ENCODE data around the gene ARTN. TPM values are rescaled to one million over a fixed set of nuclear protein-coding genes. Genes with fewer than 3 reads are reported as not detected.
A peak's percentile ranks its signal among the peaks of the same experiment; 100 is the strongest.

Gene ARTN
- polyA plus RNA-seq, 3 donors from 2014 or later = not detected

DNA sequence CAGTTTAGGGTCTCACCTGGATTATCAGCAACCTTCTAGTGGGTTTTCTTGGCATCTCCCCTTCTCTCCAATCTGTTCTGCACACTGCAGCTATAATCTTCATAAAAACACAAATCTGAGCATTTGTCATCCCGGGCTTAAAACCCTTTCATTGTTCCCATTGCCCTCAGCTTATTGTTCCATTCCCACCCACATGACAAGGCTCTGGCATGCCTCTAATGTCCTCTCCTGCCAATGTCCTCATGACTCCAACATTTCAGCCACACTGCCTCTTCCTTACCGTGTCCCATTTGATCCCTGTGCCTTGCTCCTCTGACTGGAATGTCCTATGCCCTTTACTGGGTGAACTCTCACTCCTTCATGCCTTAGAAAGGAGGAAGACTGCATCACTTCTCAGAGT is 28.7 kb downstream of the ARTN start:
- peaks cover 19 to 28% (median 24%) of the 10 kb centered on the region in 3 donors for H3K36me3 Mint-ChIP-seq
- H3K27me3 Mint-ChIP-seq (ENCODE audit: low read depth in 3 of 3) = no peaks in the 10 kb centered on the region
- no peak for DNase-seq
- H3K4me3 Mint-ChIP-seq = no peak overlapping the region
- H3K4me1 Mint-ChIP-seq = no peaks in the 10 kb centered on the region
- no peak overlapping the region for H3K27ac Mint-ChIP-seq
- no peaks in the 10 kb centered on the region for H3K9me3 Mint-ChIP-seq

DNA sequence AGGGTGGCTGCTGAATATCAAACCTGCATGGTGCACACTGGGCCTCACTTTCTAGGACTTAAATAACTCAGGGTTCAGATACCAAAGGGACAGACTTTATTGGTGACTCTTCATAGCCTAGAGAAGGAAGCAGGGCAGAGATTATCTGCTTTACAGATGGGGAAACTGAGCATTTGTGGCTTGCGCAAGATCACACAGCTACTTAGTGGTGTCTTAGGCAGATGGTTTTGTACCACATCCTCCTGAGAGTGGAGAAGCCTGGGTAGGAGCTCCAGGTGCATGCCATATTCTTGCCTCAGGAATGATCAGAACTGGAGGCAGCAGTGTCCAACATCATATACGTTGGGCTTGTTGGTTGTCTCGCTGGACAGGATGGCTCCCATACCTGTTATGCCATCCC is 29.4 kb downstream of the ARTN start:
- Mint-ChIP-seq H3K9me3 (no peaks in the 10 kb centered on the region), H3K4me1 (no peaks in the 10 kb centered on the region), H3K27me3 (ENCODE audit: low read depth in 3 of 3) (peaks cover 0 to under 1% (median 0%) of the 10 kb centered on the region in 3 donors), H3K36me3 (peaks cover 17 to 24% (median 21%) of the 10 kb centered on the region in 3 donors), H3K27ac (no peak overlapping the region), H3K4me3 (no peak overlapping the region)
- DNase-seq = no peak

DNA sequence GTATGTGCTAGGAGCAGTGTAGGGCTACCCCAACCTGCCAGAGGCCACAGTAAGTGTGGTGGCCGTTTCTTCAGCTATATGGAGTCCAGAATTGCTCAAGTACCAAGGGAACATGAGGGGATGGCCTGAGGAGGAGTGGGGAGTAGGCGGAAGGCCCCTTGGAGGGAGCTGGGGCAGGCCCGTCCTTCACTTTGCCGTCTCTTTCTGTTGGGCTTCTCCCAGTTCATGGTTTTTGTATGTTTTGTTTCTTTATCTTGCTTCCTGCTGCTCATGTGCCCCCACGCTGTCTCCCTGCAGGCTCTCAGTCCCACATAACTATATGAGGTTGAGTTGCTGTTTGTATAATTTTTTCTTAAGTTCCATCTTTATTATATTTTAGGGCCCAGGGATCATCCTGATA is 30.3 kb downstream of the ARTN start:
- DNase-seq = no peak
- Mint-ChIP-seq H3K4me1 (no peaks in the 10 kb centered on the region), H3K27me3 (ENCODE audit: low read depth in 3 of 3) (peaks cover 0 to 1% (median 0%) of the 10 kb centered on the region in 3 donors), H3K27ac (no peak overlapping the region), H3K36me3 (peaks cover 12 to 16% (median 15%) of the 10 kb centered on the region in 3 donors), H3K9me3 (no peaks in the 10 kb centered on the region), H3K4me3 (no peak overlapping the region)

DNA sequence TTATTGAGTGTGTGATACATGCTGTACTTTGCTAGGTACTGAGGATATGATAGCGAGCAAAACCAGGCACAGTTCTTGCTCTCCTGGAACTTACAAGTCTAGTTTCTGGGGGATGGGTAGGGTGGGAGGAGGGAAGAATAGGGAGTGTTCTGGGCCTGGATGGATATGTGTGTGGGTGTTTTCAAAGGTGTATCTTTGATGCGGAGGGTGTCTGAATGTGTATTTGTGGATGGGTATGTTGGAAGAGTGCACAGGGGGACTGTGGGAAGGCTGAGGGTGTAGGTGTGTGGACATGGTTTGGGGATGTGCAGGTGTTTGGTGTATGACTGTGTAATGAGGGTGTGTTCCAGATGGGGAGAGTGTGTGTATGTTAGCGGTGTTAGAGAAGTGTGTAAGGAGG is 31.7 kb downstream of the ARTN start:
- no peak overlapping the region for H3K27ac Mint-ChIP-seq
- H3K4me1 Mint-ChIP-seq = peaks cover 12% of the 10 kb centered on the region in 2 donors
- peaks cover 9 to 12% (median 9%) of the 10 kb centered on the region in 3 donors for H3K36me3 Mint-ChIP-seq
- no peak for DNase-seq
- H3K4me3 Mint-ChIP-seq = no peak overlapping the region
- peaks cover 0 to 1% (median 0%) of the 10 kb centered on the region in 3 donors for H3K27me3 Mint-ChIP-seq (ENCODE audit: low read depth in 3 of 3)
- H3K9me3 Mint-ChIP-seq = no peaks in the 10 kb centered on the region

DNA sequence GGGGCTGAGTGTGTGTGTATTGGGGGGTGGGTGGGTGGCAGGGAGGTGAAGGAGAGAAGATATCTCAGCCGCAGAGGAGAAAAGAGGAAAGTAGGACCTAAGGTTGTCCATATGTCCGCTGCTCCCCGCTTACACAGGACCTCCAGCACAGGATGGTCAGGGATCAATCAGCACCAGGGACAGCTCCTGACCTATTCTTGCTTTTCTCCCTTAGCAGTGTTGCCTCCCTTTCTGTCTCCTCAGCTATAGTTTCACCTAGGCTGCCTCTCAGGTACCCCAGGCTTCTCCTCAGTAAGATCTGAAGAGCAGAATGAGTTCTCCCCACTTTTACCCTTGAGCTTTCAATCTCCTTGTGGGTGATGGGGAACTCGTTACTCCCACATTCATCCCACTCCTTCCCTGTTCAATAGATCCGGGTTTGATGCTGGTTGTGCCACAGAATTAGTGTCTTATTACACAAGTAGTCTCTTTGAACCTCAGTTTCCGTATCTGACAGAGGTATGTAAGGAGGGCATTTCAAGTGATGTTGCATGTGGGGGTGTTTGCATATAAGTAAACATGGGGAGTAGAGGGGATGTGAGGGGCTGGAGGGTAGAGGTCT is 34.8 kb downstream of the ARTN start:
- peaks cover 24% of the 10 kb centered on the region in 2 donors for H3K4me1 Mint-ChIP-seq
- peaks cover 0 to 3% (median 0%) of the 10 kb centered on the region in 3 donors for H3K36me3 Mint-ChIP-seq
- no peak overlapping the region for H3K27ac Mint-ChIP-seq

DNA sequence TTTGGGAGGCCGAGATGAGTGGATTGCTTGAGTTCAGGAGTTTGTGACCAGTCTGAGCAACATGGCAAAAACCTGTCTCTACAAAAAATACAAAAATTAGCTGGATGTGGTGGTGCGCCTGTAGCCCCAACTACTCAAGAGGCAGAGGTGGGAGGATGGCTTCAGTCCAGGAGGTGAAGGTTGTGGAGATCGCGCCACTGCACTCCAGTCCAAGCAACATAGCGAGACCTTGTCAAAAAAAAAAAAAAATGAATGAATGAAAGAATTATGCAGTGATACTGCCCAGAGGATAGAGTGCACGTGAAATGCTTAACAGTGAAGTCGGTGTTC is 35.8 kb downstream of the ARTN start:
- peaks cover 33 to 34% of the 10 kb centered on the region in 2 donors for H3K4me1 Mint-ChIP-seq
- H3K36me3 Mint-ChIP-seq = peaks cover 0 to 3% (median 0%) of the 10 kb centered on the region in 3 donors
- H3K27ac Mint-ChIP-seq = peak overlapping the region in 4 of 6 donors; percentile 49 to 91 (median 80)
- peaks cover 0 to 3% (median 0%) of the 10 kb centered on the region in 3 donors for H3K27me3 Mint-ChIP-seq (ENCODE audit: low read depth in 3 of 3)
- peaks cover 0 to under 1% (median 0%) of the 10 kb centered on the region in 6 donors for H3K9me3 Mint-ChIP-seq
- peak overlapping the region; percentile 91 to 94 (median 93) for H3K4me3 Mint-ChIP-seq
- DNase-seq = no peak

More for the DNA sequence above, 34.8 kb downstream of the ARTN start:
- H3K4me3 Mint-ChIP-seq = no peak overlapping the region
- H3K9me3 Mint-ChIP-seq = no peaks in the 10 kb centered on the region
- DNase-seq = peak in 1 of 3 donors; percentile 17
- peaks cover 0 to 3% (median 0%) of the 10 kb centered on the region in 3 donors for H3K27me3 Mint-ChIP-seq (ENCODE audit: low read depth in 3 of 3)

DNA sequence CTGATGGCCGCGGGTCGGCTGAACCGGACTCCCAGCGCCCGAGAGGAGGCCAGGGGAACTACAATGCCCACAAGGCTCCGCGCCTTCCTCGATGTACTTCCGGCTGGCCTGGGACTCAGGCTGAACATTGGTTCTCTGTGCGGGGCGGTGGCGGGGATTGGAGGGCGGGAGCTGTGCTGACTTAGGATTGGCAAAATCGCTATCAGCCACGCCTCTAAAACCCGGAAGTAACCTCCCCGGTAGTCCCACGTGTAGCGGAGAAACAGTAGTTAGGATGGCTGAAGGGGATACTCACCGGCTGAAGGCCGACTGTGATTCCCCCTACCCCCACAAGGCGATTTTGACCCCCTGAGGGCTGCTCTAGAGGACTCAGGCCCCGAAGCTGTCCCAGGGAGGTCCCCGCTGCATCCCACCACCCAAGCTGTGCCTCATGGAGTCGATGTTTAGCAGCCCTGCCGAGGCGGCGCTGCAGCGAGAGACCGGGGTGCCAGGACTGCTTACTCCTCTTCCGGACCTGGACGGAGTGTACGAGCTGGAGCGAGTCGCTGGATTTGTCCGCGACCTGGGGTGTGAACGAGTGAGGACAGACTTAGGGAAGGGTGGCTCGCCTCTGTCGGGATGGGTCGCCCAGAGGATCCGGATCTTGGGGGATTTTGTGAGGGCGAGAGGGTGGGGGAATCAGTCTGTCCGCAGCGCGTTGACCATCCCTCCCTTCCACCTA is 36.3 kb downstream of the ARTN start, which contains the start of gene DPH2:
Gene DPH2 (plus strand): TSS at position 265 of the 721 bp plus-strand sequence. CDS start 166 bp downstream, at position 431.
- Mint-ChIP-seq H3K9me3 (peaks cover 0 to 1% (median 0%) of the 10 kb centered on the region in 6 donors), H3K27me3 (ENCODE audit: low read depth in 3 of 3) (peaks cover 0 to 3% (median 0%) of the 10 kb centered on the region in 3 donors), H3K4me1 (peaks cover 35 to 37% of the 10 kb centered on the region in 2 donors), H3K27ac (peak within 1 kb of the TSS; percentile 34 to 91 (median 84)), H3K36me3 (peaks cover 0 to 3% (median 0%) of the 10 kb centered on the region in 3 donors), H3K4me3 (peak within 1 kb of the TSS; percentile 91 to 94 (median 93))
- peak; percentile 87 to 90 (median 89) for DNase-seq

DNA sequence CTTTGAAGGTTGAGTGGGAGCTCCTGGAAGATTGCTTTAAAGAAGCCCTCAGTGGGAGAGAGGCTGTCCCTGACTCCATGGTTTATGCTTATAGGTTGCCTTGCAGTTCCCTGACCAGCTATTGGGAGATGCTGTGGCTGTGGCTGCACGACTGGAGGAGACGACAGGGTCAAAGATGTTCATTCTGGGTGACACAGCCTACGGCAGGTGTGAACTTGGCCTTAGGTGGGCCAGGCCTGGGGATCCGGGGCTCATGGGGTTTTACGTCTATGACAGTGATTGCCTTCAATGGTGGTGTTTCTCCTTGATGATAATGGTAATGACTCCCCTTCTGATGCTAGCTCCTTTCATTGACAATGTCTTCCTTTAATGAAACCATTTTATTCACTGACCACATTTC is 36.9 kb downstream of the ARTN start:
- no peak for DNase-seq
- Mint-ChIP-seq H3K9me3 (peaks cover 0 to 1% (median 0%) of the 10 kb centered on the region in 6 donors), H3K4me3 (peak overlapping the region; percentile 91 to 94 (median 93)), H3K27ac (peak overlapping the region in 4 of 6 donors; percentile 49 to 84 (median 78)), H3K36me3 (peaks cover 0 to 3% (median 0%) of the 10 kb centered on the region in 3 donors), H3K27me3 (ENCODE audit: low read depth in 3 of 3) (peaks cover 0 to 5% (median 3%) of the 10 kb centered on the region in 3 donors), H3K4me1 (peaks cover 35 to 39% of the 10 kb centered on the region in 2 donors)

DNA sequence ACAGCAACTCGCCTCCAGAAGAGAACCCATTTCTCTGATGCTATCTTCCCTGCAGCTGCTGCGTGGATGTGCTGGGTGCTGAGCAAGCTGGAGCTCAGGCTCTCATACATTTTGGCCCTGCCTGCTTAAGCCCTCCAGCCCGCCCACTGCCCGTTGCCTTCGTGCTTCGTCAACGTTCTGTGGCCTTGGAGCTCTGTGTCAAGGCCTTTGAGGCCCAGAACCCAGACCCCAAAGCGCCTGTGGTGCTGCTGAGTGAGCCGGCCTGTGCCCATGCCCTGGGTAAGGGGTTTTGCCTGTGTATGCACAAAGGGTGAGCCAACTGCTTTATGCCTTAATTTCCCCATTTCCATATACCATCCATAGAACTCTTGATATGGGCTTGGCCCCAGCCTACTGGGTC is 37.3 kb downstream of the ARTN start:
- peak overlapping the region in 2 of 6 donors; percentile 22 to 49 for H3K27ac Mint-ChIP-seq

DNA sequence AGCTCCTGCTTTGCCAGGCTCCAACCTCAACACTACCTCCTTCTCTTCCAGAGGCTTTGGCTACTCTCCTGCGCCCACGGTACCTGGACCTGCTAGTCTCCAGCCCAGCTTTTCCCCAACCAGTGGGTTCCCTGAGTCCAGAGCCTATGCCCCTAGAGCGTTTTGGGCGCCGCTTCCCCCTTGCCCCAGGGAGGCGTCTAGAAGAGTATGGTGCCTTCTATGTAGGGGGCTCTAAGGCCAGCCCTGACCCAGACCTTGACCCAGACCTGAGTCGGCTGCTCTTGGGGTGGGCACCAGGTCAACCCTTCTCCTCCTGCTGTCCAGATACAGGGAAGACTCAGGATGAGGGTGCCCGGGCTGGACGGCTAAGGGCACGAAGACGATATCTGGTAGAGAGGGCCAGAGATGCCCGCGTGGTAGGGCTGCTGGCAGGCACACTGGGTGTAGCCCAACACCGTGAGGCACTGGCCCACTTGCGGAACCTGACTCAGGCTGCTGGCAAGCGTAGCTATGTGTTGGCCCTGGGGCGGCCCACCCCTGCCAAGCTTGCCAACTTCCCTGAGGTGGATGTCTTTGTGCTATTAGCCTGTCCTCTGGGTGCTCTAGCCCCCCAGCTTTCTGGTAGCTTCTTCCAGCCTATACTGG is 37.9 kb downstream of the ARTN start:
- Mint-ChIP-seq H3K4me1 (peaks cover 45 to 49% of the 10 kb centered on the region in 2 donors), H3K36me3 (peaks cover 0 to 3% (median 2%) of the 10 kb centered on the region in 3 donors), H3K27ac (no peak overlapping the region), H3K9me3 (peaks cover 0 to 1% (median 0%) of the 10 kb centered on the region in 6 donors), H3K27me3 (ENCODE audit: low read depth in 3 of 3) (peaks cover 0 to 5% (median 3%) of the 10 kb centered on the region in 3 donors), H3K4me3 (peak overlapping the region; percentile 91 to 94 (median 93))
- no peak for DNase-seq

More for the DNA sequence above, 37.3 kb downstream of the ARTN start:
- H3K36me3 Mint-ChIP-seq = peaks cover 0 to 3% (median 0%) of the 10 kb centered on the region in 3 donors
- H3K27me3 Mint-ChIP-seq (ENCODE audit: low read depth in 3 of 3) = peaks cover 0 to 5% (median 3%) of the 10 kb centered on the region in 3 donors
- H3K4me1 Mint-ChIP-seq = peaks cover 39 to 43% of the 10 kb centered on the region in 2 donors
- H3K9me3 Mint-ChIP-seq = peaks cover 0 to 1% (median 0%) of the 10 kb centered on the region in 6 donors
- no peak for DNase-seq
- H3K4me3 Mint-ChIP-seq = peak overlapping the region; percentile 91 to 94 (median 93)

DNA sequence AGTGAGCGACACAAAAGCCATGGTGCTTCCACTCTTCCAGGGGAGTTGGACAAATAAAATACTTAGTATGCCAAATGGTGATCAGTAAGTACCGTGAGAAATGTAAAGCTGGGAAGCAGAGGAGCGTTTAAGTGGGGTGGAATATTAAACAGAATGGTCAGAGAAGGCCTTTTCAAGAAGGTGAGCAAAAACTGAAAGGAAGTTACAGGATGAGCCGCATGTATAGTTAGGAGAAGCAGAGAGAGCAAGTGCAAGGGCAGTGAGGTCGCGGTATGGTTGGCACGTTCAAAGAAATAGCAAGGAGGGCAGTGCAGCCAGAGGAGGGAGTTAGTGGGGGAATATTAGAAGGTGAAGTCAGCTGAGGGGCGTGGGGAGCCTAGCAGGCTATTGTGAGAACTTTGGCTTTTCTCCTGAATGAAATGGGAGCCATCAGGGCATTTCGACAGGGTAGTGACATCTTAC is 40.4 kb downstream of the ARTN start:
- Mint-ChIP-seq H3K27me3 (ENCODE audit: low read depth in 3 of 3) (peaks cover 3 to 5% (median 5%) of the 10 kb centered on the region in 3 donors), H3K4me3 (peak overlapping the region; percentile 87 to 98 (median 93)), H3K9me3 (peaks cover 0 to 1% (median 0%) of the 10 kb centered on the region in 6 donors), H3K27ac (peak overlapping the region; percentile 81 to 97 (median 91)), H3K4me1 (peaks cover 69 to 70% of the 10 kb centered on the region in 2 donors), H3K36me3 (peaks cover 6 to 24% (median 8%) of the 10 kb centered on the region in 3 donors)
- no peak for DNase-seq

DNA sequence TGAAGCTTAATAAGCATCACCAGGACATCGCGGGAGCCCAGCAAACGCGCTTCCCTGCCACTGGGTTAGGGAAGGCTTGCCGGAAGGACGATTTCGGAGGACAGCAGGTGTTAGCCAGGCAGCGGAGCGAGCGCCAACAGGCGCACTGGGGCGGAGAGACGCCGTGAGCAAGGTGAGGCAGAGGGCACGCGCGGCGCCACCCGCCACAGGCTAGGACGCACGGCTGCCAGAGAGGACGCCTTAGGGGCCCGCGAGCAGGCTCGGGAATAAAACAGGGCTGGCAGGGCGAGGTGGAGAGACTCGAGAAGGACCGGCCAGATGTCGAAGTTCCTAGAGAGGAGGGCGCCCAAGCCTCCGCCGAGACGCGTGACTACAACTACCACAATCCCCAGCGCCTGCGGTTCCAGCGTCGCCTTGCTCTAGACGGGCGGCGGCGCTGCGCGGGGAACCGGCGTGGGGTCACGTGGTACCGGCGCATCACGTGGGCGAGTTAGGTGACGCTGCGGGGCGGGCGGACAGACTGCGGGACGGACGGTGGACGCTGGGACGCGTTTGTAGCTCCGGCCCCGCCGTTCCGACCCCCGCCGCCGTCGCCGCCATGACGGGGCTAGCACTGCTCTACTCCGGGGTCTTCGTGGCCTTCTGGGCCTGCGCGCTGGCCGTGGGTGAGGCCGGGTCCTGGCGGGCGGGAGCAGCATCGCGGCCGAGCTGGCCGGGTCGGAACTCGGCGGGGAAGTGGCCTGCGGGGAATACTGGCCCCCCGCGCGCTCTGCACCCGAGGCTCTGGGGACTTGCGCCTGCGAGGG is 41.0 kb downstream of the ARTN start, which contains the start of gene ATP6V0B:
Gene ATP6V0B (plus strand): TSS at position 518 of the 806 bp plus-strand sequence. CDS start 81 bp downstream, at position 599.
- H3K27me3 Mint-ChIP-seq (ENCODE audit: low read depth in 3 of 3) = peaks cover 3 to 5% (median 5%) of the 10 kb centered on the region in 3 donors
- H3K9me3 Mint-ChIP-seq = peaks cover 0 to 1% (median 0%) of the 10 kb centered on the region in 6 donors
- peaks cover 64 to 65% of the 10 kb centered on the region in 2 donors for H3K4me1 Mint-ChIP-seq
- H3K36me3 Mint-ChIP-seq = peaks cover 6 to 24% (median 8%) of the 10 kb centered on the region in 3 donors
- peak within 1 kb of the TSS; percentile 81 to 97 (median 91) for H3K27ac Mint-ChIP-seq
- DNase-seq = peak; percentile 87 to 90 (median 89)
- H3K4me3 Mint-ChIP-seq = peak within 1 kb of the TSS; percentile 87 to 98 (median 93)

All from immature natural killer cell (primary cell).